GM18508 (cell line): Measurements from ENCODE around the gene BNIP2.
"Not testable (repeated sequence)": the region's sequence is repeated elsewhere in the genome, so short reads cannot be mapped to it uniquely, and the experiment has no call there.

Experiments
- ATAC-seq: cut with Tn5 transposase; IDR thresholded peaks from one replicate; pipeline ENCODE4 v1.9.1; 2021; ENCODE audit warnings: moderate number of reproducible peaks; ENCODE audit not compliant: insufficient read depth, unreplicated experiment

The BNIP2 gene

DNA sequence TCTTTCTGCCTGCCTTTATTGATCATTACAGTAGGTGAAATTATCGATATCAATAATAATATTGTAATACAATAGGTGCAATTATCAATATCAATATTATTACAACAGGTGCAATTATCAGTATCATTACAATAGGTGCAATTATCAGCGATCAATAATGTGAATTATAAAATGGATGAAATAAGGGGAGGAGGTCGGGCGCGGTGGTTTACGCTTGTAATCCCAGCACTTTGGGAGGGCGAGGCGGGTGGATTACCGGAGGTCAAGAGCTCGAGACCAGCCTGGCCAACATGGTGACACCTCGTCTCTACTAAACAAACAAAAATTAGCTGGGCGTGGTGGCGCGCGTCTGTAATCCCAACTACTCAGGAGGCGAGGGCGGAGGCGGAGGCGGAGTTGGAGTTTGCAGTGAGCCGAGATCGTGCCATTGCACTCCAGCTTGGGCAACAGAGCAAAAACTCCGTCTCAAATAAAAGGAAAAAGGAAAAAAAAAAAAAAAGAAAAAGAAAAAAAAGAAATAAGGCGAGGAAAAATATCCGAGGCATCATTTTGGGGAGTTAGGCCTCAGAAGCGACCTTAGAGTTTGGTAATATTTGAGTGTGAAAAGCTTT, 611 bp upstream of the BNIP2 start:
- no peak for ATAC-seq

DNA sequence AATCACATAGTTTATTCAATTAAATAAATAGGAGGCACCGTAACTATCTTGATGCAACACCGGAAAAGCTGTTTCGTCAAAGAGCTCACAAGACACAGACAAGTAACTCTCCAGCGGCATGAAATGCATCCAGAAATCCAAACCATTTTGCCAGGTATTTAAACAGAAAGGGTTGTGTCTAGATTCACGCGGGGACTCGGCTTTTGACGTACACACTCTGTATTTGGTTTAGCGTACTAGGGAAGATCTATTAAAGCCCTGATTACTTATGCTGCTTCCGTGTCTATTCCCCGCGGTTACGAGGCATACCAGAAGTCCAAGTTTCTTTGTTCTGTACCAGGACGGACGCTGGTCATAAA, 718 bp downstream of the BNIP2 start:
- ATAC-seq, result no peak

- no peak for ATAC-seq
These were observed 1.3 kb downstream of the BNIP2 start for GRCh38 chr15:59687836-59688235.

GRCh38 chr15:59686389-59686788, 2.7 kb downstream of the BNIP2 start:
- ATAC-seq, result no peak

- ATAC-seq, result no peak
These were observed 3.3 kb downstream of the BNIP2 start for GRCh38 chr15:59685737-59686297.

DNA sequence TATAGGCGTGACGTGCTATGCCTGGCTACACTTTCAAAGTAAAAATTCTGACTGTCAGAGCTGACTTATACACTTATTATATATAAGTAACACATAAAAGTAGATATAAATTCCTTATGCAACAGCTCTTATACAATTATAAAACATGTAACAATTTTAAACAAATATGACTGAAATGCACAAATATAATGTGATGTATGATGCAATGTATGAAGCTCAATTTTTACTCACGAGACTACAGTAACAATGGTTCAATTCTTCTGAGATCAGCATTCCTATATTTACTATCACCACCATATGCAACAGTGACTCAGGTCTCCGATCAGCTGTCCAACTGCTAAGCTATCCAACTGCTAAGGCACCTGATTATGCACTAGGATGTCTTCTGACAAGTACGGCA, 8.2 kb downstream of the BNIP2 start:
- no peak for ATAC-seq

DNA sequence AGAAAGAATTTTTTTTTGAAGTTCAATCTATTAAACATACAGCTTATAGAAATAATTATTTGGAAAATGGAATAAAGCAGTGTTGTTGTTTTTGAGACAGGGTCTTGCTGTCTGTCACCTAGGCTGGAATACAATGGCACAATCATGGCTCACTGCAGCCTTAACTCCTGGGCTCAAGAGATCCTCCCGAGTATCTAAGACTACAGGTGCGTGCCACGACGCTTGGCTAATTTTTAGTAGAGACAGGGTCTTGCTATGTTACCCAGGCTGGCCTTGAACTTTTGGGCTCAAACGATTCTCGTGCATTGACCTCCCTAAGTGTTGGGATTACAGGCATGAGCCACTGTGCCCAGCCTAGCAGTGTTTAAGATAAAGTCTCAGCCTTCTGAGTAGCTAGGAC, 8.8 kb downstream of the BNIP2 start:
- no peak for ATAC-seq

- ATAC-seq, result no peak
These were observed 10.5 kb downstream of the BNIP2 start for GRCh38 chr15:59678620-59679019.

GRCh38 chr15:59678172-59678571, 10.9 kb downstream of the BNIP2 start:
- no peak for ATAC-seq

DNA sequence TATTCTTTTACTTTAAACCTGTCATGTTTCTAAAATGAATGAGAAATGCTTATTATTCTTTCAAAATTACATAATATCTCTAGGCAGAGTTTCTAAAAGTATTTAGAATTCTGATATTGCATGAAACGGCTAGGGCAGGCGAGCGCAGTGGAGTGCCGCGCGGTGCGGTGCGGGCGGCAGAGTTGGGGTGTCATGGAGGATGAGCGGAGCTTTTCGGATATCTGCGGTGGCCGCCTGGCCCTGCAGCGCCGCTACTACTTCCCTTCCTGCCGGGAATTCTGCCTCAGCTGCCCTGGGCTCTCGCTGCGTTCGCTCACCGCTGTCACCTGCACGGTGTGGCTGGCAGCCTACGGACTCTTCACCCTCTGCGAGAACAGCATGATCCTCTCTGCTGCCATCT, 12.6 kb downstream of the BNIP2 start:
- no peak for ATAC-seq

GRCh38 chr15:59674361-59674877, 14.7 kb downstream of the BNIP2 start:
- no peak for ATAC-seq

GRCh38 chr15:59668556-59668955, 20.6 kb downstream of the BNIP2 start:
- ATAC-seq, result no peak

DNA sequence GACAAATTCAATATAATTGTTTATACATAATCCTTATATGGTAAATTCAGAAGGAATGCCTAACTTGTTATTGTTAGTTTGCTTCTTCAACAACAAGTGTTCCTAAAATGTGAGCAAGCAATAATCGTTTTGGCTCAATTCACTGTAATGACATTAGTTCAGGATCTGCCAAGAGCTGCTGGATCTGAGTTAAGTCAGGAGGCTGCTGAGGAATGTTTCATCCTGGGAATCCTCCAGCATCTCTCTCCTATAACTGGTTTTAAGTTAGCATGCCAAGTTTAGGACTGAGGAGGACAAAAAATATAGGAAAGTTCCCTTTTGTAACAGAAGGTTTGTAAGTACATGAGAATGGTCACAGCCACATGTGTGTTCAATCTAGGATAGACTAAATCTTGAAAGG, 26.9 kb downstream of the BNIP2 start:
- ATAC-seq, result no peak

DNA sequence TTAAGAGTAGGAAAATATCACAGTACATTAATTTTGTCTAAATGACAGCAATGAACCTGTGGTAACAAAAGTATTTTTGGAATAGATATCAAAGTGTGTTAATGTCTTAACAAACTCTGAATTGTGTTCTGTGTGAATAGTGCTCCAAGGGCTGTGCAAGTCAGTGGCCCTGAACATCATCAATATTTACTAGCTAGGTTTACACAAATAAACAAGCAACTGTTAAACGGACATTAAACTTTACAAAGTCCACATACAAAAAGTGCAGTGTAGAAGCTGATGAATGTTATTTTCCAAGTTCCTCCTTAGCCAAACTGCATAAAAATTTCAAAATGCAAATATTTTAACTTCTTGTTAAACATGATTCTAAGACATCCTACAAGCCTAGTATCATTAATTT, 29.8 kb downstream of the BNIP2 start:
- ATAC-seq, result no peak

GRCh38 chr15:59657635-59658125, 31.4 kb downstream of the BNIP2 start:
- ATAC-seq, result no peak

DNA sequence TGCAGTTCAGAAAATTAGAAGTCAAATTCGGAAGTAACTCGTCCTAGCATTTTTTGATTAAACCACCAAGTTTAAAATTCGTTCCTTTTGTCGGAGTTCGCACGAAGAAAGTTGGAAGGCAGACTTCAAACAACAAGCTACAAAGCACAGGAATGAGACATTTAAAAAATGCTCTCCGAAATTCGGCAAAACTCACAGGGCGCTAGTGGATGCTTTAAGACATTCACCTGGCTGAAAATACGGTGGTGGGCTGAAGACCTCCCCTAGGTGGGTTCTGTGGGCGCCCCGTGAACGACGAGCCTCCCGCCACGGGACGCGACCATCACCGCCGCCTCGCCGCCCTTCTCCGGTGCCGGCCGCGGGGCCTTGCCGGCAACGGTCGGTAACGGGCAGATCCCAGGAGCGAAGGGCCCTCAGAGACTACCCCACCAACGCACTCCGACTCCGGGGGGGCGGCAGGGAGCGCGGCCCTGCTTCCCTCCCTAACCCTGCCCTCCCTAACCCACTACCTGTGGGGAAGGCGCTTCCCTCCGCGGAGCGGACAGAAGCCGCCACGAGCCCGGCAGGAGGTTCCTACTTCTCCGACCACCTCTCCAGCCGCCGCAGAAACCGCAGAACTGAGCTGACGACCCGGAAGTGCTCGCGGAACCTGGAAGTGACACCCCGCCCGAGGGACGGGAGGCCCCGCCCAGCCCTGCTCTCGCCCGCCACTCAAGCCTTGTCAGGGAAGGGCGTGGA, 32.1 kb downstream of the BNIP2 start, which contains the start of gene GTF2A2:
GTF2A2 (minus strand) TSS at position 619 of the 738 bp plus-strand sequence. CDS start 5,238 bp downstream, outside the sequence.
- ATAC-seq, result no peak

- ATAC-seq, result no peak
These were observed 35.1 kb downstream of the BNIP2 start for GRCh38 chr15:59654046-59654445.

GRCh38 chr15:59649603-59650002, 39.5 kb downstream of the BNIP2 start:
- no peak for ATAC-seq

DNA sequence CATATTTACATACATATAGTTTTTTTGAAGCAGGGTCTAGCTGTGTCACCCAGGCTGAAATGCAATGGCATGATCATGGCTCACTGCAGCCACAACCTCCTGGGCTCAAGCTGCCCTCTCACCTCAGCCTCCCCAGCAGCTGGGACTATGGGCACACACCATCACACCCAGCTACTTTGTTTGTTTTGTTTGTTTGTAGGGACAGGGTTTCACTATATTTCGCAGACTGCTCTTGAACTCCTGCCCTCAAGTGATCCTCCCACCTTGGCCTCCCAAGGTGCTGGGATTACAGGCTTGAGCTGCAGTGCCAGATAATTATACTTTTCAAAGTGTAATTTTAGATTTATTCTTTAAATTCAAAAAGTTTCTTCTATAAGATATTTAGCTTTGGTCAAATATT, 42.0 kb downstream of the BNIP2 start:
- no peak for ATAC-seq

DNA sequence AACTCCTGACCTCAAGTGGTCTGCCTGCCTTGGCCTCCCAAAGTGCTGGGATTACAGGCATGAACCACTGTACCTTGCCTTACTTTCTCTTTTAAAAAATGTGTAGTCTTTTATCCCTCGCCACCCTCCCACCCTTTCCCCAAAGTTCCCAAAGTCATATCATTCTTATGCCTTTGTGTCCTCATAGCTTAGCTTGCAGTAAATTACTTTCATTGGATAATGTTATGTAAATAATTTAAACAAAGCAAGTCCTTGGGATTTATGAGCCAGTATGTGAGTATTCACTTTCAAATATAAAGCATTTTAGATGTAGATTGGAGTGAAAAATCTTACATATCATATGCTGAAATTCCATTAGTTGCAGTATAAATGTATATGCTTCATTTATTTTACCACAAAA, 42.8 kb downstream of the BNIP2 start:
- no peak for ATAC-seq

DNA sequence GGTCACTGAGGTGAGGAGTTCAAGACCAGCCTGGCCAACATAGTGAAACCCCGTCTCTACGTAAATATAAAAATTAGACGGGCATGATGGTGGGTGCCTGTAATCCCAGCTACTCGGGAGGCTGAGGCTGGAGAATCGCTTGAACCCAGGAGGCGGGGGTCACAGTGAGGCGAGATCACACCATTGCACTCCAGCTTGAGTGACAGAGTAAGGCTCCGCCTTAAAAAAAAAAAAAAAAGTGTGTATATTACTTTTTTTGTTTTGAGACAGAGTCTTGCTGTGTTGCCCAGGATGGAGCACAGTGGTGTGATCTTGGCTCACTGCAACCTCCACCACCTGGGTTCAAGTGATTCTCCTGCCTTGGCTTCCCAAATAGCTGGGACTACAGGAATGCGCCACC, 43.3 kb downstream of the BNIP2 start:
- not testable (repeated sequence) for ATAC-seq
